ENCODE data around the gene OR5AN1. TPM values are rescaled to one million over a fixed set of nuclear protein-coding genes. Genes with fewer than 3 reads are reported as not detected.

OR5AN1 gene
- polyA plus RNA-seq, 3 donors = not detected

GRCh38 chr11:59400461-59401261, 42.0 kb downstream of the OR5AN1 start:
- Histone ChIP-seq H4K20me1 (ENCODE audit: insufficient read depth, low read length) (no peaks in the 10 kb centered on the region), H3K36me3 (replicated peaks in 1 of 2; ENCODE audit: control insufficient read depth in 1 of 2, insufficient read depth in 2 of 2, low read length in 2 of 2) (no peaks in the 10 kb centered on the region), H3K79me2 (ENCODE audit: insufficient read depth, low read length) (no peaks in the 10 kb centered on the region), H3K27me3 (ENCODE audit: control insufficient read depth in 2 of 2, insufficient read depth in 2 of 2, low read length in 2 of 2) (no peaks in the 10 kb centered on the region), H3K4me3 (replicated peaks in 1 of 3; ENCODE audit: low read depth in 2 of 3, low read length in 3 of 3) (no peak overlapping the region), H3K27ac (ENCODE audit: low read depth in 1 of 2, low read length in 2 of 2) (no peak overlapping the region), H3K9me3 (replicated peaks in 1 of 2; ENCODE audit: control insufficient read depth in 1 of 2, insufficient read depth in 1 of 2, low read length in 2 of 2) (peaks cover 4 to 23% of the 10 kb centered on the region in 2 donors), H2AFZ (ENCODE audit: insufficient read depth, low read depth, low read length, poor library complexity, severe bottlenecking) (no peak overlapping the region), H3K9ac (ENCODE audit: insufficient read depth, low read length, poor library complexity, severe bottlenecking) (no peak overlapping the region), H3K4me1 (ENCODE audit: control insufficient read depth in 1 of 2, insufficient read depth in 2 of 2, low read length in 2 of 2) (no peaks in the 10 kb centered on the region), H3K4me2 (replicated peaks; ENCODE audit: extremely low read depth, low read length, poor library complexity, severe bottlenecking) (no peak overlapping the region)
- intact Hi-C loops (cut with micrococcal nuclease) = no loop called here
- no peak overlapping the region for H3K27ac Mint-ChIP-seq
- no peak for TF ChIP-seq CTCF (IDR thresholded peaks at IDR 0.05)
- no peak for DNase-seq
- WGBS (ENCODE audit: insufficient coverage) = 100% methylated on average over 3 of the region's 3 CpGs
- H3K9me3 Mint-ChIP-seq = peaks cover 5 to 23% (median 17%) of the 10 kb centered on the region in 7 donors
- H3K4me1 Mint-ChIP-seq = no peaks in the 10 kb centered on the region
- H3K4me3 Mint-ChIP-seq = no peak overlapping the region
- no peaks in the 10 kb centered on the region for H3K36me3 Mint-ChIP-seq
- H3K27me3 Mint-ChIP-seq (ENCODE audit: low read depth in 3 of 3) = no peaks in the 10 kb centered on the region

GRCh38 chr11:59401262-59401552, 42.5 kb downstream of the OR5AN1 start:
- Histone ChIP-seq H3K36me3 (replicated peaks in 1 of 2; ENCODE audit: control insufficient read depth in 1 of 2, insufficient read depth in 2 of 2, low read length in 2 of 2) (no peaks in the 10 kb centered on the region), H2AFZ (ENCODE audit: insufficient read depth, low read depth, low read length, poor library complexity, severe bottlenecking) (no peak overlapping the region), H3K4me3 (replicated peaks in 1 of 3; ENCODE audit: low read depth in 2 of 3, low read length in 3 of 3) (no peak overlapping the region), H3K4me2 (replicated peaks; ENCODE audit: extremely low read depth, low read length, poor library complexity, severe bottlenecking) (no peak overlapping the region), H3K27me3 (ENCODE audit: control insufficient read depth in 2 of 2, insufficient read depth in 2 of 2, low read length in 2 of 2) (no peaks in the 10 kb centered on the region), H3K27ac (ENCODE audit: low read depth in 1 of 2, low read length in 2 of 2) (no peak overlapping the region), H4K20me1 (ENCODE audit: insufficient read depth, low read length) (no peaks in the 10 kb centered on the region), H3K4me1 (ENCODE audit: control insufficient read depth in 1 of 2, insufficient read depth in 2 of 2, low read length in 2 of 2) (no peaks in the 10 kb centered on the region), H3K9me3 (replicated peaks in 1 of 2; ENCODE audit: control insufficient read depth in 1 of 2, insufficient read depth in 1 of 2, low read length in 2 of 2) (peaks cover 4 to 23% of the 10 kb centered on the region in 2 donors), H3K9ac (ENCODE audit: insufficient read depth, low read length, poor library complexity, severe bottlenecking) (no peak overlapping the region), H3K79me2 (ENCODE audit: insufficient read depth, low read length) (no peaks in the 10 kb centered on the region)
- 100% methylated on average over 1 of the region's 2 CpGs for WGBS (ENCODE audit: insufficient coverage)
- DNase-seq = no peak
- no peaks in the 10 kb centered on the region for H3K4me1 Mint-ChIP-seq
- H3K27me3 Mint-ChIP-seq (ENCODE audit: low read depth in 3 of 3) = no peaks in the 10 kb centered on the region
- intact Hi-C loops (cut with micrococcal nuclease) = no loop called here
- H3K4me3 Mint-ChIP-seq = no peak overlapping the region
- H3K27ac Mint-ChIP-seq = no peak overlapping the region
- TF ChIP-seq CTCF (IDR thresholded peaks at IDR 0.05) = no peak
- no peaks in the 10 kb centered on the region for H3K36me3 Mint-ChIP-seq
- peaks cover 5 to 28% (median 17%) of the 10 kb centered on the region in 7 donors for H3K9me3 Mint-ChIP-seq

Measured in CD14-positive monocyte (primary cell).